SK-N-SH (cell line): ENCODE results near the gene CLEC16A. TPM values are rescaled to one million over a fixed set of nuclear protein-coding genes. Genes with fewer than 3 reads are reported as not detected.

ENCODE experiments used
- CTCF ChIA-PET: fragments of 300-600, 350-600 bp; formaldehyde crosslinking; extraction: SDS; loops from one replicate; lab custom pipeline; 2021; lab: Yijun Ruan, JAX
- POLR2A ChIA-PET: fragments of 350-600 bp; sonication (Branson Sonifier 250); formaldehyde crosslinking; extraction: SDS; loops from one replicate; lab custom pipeline; 2020; ENCODE audit warnings: antibody characterized with exemption, inconsistent platforms; lab: Yijun Ruan, JAX
- DNase-seq: peaks from one replicate; pipeline ENCODE4 v3.0.0; 2012
- H2AFZ ChIP-seq: fragments of 200-600 bp; sonication (generic); 2 replicates; pipeline ENCODE4 v1.8.1; 2016; ENCODE audit warnings: antibody characterized with exemption, mild to moderate bottlenecking, low read depth
- H3F3A ChIP-seq: fragments of 200-600 bp; sonication (generic); replicated peaks from 2 replicates; pipeline ENCODE3; 2016; ENCODE audit warnings: antibody characterized with exemption, mild to moderate bottlenecking; ENCODE audit not compliant: insufficient read depth
- H3K27ac ChIP-seq, 2 experiments: fragments of 200-500 bp in 1 of 2; fragments of 200-600 bp in 1 of 2; sonication (Bioruptor generic) in 1 of 2; sonication (generic), shearing (Covaris generic) in 1 of 2; 2 replicates each; pipeline versions ENCODE4 v1.5.1 to v1.6.1; 2014 to 2016; ENCODE audit warnings: low read depth in 2 of 2, inconsistent platforms in 1 of 2, low read length in 1 of 2, mild to moderate bottlenecking in 1 of 2, mixed read lengths in 1 of 2
- H3K27me3 ChIP-seq: fragments of 200-600 bp; sonication (generic), shearing (Covaris generic); 2 replicates; pipeline ENCODE4 v1.6.1; 2016; ENCODE audit warnings: mixed run types; ENCODE audit not compliant: insufficient read depth
- H3K36me3 ChIP-seq, 2 experiments: fragments of 200-500 bp in 1 of 2; fragments of 200-600 bp in 1 of 2; sonication (Bioruptor generic) in 1 of 2; sonication (generic) in 1 of 2; replicated peaks in 1 of 2; 2 replicates each; pipeline versions ENCODE3 to v1.5.1; 2014 to 2016; ENCODE audit warnings: low read length in 1 of 2, mild to moderate bottlenecking in 1 of 2; ENCODE audit not compliant: insufficient read depth in 2 of 2, control insufficient read depth in 1 of 2
- H3K4me1 ChIP-seq, 2 experiments: fragments of 200-500 bp in 1 of 2; fragments of 200-600 bp in 1 of 2; sonication (Bioruptor generic) in 1 of 2; sonication (generic), shearing (Covaris generic) in 1 of 2; 2 replicates each; pipeline versions ENCODE4 v1.5.1 to v1.6.1; 2014 to 2016; ENCODE audit warnings: low read depth in 1 of 2, low read length in 1 of 2, mixed run types in 1 of 2; ENCODE audit not compliant: insufficient read depth in 2 of 2, control insufficient read depth in 1 of 2
- H3K4me2 ChIP-seq: fragments of 200-600 bp; sonication (generic), shearing (Covaris generic); 2 replicates; pipeline ENCODE4 v1.6.1; 2017; ENCODE audit warnings: mixed run types
- H3K4me3 ChIP-seq, 2 experiments: fragments of 200-500 bp in 1 of 2; fragments of 200-600 bp in 1 of 2; sonication (Bioruptor generic) in 1 of 2; sonication (generic), shearing (Covaris generic) in 1 of 2; 2 replicates each; pipeline versions ENCODE4 v1.5.1 to v1.8.1; 2014 to 2016; ENCODE audit warnings: low read depth in 2 of 2, inconsistent platforms in 1 of 2, low read length in 1 of 2, mild to moderate bottlenecking in 1 of 2, mixed read lengths in 1 of 2, moderate library complexity in 1 of 2
- H3K79me2 ChIP-seq: fragments of 200-600 bp; sonication (generic); 2 replicates; pipeline ENCODE4 v1.8.1; 2017; ENCODE audit warnings: mild to moderate bottlenecking; ENCODE audit not compliant: insufficient read depth
- H3K9ac ChIP-seq: fragments of 200-600 bp; sonication (generic); 2 replicates; pipeline ENCODE4 v1.6.1; 2017; ENCODE audit warnings: mixed run types
- H3K9me2 ChIP-seq: fragments of 200-600 bp; sonication (generic); 2 replicates; pipeline ENCODE4 v1.6.1; 2017; ENCODE audit warnings: mixed run types
- H3K9me3 ChIP-seq: fragments of 200-600 bp; sonication (generic); 2 replicates; pipeline ENCODE4 v1.6.1; 2017; ENCODE audit warnings: mixed run types, mild to moderate bottlenecking, moderate library complexity
- H4K20me1 ChIP-seq: fragments of 200-600 bp; sonication (generic); 2 replicates; pipeline ENCODE4 v1.6.1; 2017; ENCODE audit warnings: mild to moderate bottlenecking, mixed run types; ENCODE audit not compliant: insufficient read depth
- FOSL2 ChIP-seq: IDR thresholded peaks from 2 replicates; pipeline ENCODE4 v1.4.0; 2012; ENCODE audit warnings: low read depth, mild to moderate bottlenecking, moderate library complexity, borderline replicate concordance
- FOXJ3 ChIP-seq: sonication (generic); formaldehyde crosslinking; IDR thresholded peaks from 2 replicates; pipeline ENCODE4 v1.5.1; 2020; ENCODE audit warnings: mild to moderate bottlenecking, missing genetic modification reagents
- MEF2A ChIP-seq: IDR thresholded peaks from 2 replicates; pipeline ENCODE4 v1.4.0; 2012; ENCODE audit warnings: low read depth, borderline replicate concordance
- NFIC ChIP-seq: IDR thresholded peaks from 2 replicates; pipeline ENCODE4 v1.4.0; 2012; ENCODE audit warnings: borderline replicate concordance
- POLR2AphosphoS5 ChIP-seq: IDR thresholded peaks from 2 replicates; pipeline ENCODE4 v1.6.1; 2012; ENCODE audit warnings: low read depth, low read length
- RAD21 ChIP-seq: IDR thresholded peaks from 2 replicates; pipeline ENCODE4 v1.6.1; 2012; ENCODE audit warnings: mild to moderate bottlenecking, low read length
- RFX5 ChIP-seq: IDR thresholded peaks from 2 replicates; pipeline ENCODE4 v1.6.1; 2012; ENCODE audit warnings: mild to moderate bottlenecking, improper control_type of control experiment, low read length
- RXRA ChIP-seq: IDR thresholded peaks from 2 replicates; pipeline ENCODE4 v1.4.0; 2012; ENCODE audit warnings: low read depth, mild to moderate bottlenecking, borderline replicate concordance
- SIN3A ChIP-seq: IDR thresholded peaks from 2 replicates; pipeline ENCODE4 v1.6.1; 2012; ENCODE audit warnings: low read depth, mild to moderate bottlenecking, low read length, moderate library complexity, borderline replicate concordance
- TAF1 ChIP-seq: IDR thresholded peaks from 2 replicates; pipeline ENCODE4 v1.6.1; 2012; ENCODE audit warnings: low read depth, mild to moderate bottlenecking, low read length, moderate library complexity, borderline replicate concordance
- TCF12 ChIP-seq: IDR thresholded peaks from 2 replicates; pipeline ENCODE4 v1.4.0; 2012
- TEAD4 ChIP-seq: IDR thresholded peaks from 2 replicates; pipeline ENCODE4 v1.4.0; 2012; ENCODE audit warnings: mild to moderate bottlenecking, borderline replicate concordance; ENCODE audit not compliant: insufficient read depth
- USF1 ChIP-seq: IDR thresholded peaks from 2 replicates; pipeline ENCODE4 v1.4.0; 2012; ENCODE audit warnings: low read depth, borderline replicate concordance
- YY1 ChIP-seq: IDR thresholded peaks from 2 replicates; pipeline ENCODE4 v1.4.0; 2012; ENCODE audit warnings: low read depth, mild to moderate bottlenecking
- ZBTB33 ChIP-seq: IDR thresholded peaks from 2 replicates; pipeline ENCODE4 v1.4.0; 2012; ENCODE audit warnings: low read depth, borderline replicate concordance
- WGBS: methylation state at CpG from one replicate; pipeline ENCODE4 v1.1.6; 2017; ENCODE audit warnings: low lambda C conversion rate; 5-methylcytosine and 5-hydroxymethylcytosine counted together
- polyA plus RNA-seq, 3 experiments: library from polyadenylated mRNA; depleted of rRNA; stranded (reverse); fragments of >200 nt; gene quantifications; 2 replicates each; pipeline ENCODE4 v1.2.3, GENCODE V29; 2012

The CLEC16A gene
- polyA plus RNA-seq, 1 of the 3 experiments (the other 2 are of a cell fraction), result 13.7 TPM

GRCh38 chr16:11111150-11111549, 166.8 kb downstream of the CLEC16A start:
- TF ChIP-seq YY1 (0 out of 2 replicates have a peak, but pooled peaks have one; percentile 32), FOSL2 (no peak)
- 83% methylated on average over 1 of the region's 1 CpG for WGBS
- no peaks in the 10 kb centered on the region for H3K27me3 ChIP-seq
- ChIA-PET POLR2A (no interaction called here), CTCF (interaction anchor here (3.0 kb wide), 1 partner anchor 145 kb away, joined by 12 read pairs; the partner anchor contains the start of gene SOCS1)
- H3K9me2 ChIP-seq, result no peaks in the 10 kb centered on the region
- H3K9me3 ChIP-seq, result no peaks in the 10 kb centered on the region
- H3K36me3 ChIP-seq, result peaks cover 0 to 4% of the 10 kb centered on the region in 2 experiments
- no peak overlapping the region for H3K9ac ChIP-seq
- no peaks in the 10 kb centered on the region for H3K79me2 ChIP-seq
- H3K4me1 ChIP-seq, result peaks cover 3 to 13% of the 10 kb centered on the region in 2 experiments; a peak in 2 of 4 replicates
- DNase-seq, result no peak
- no peak overlapping the region for H3K4me2 ChIP-seq
- no peak overlapping the region for H3K4me3 ChIP-seq
- no peaks in the 10 kb centered on the region for H3F3A ChIP-seq
- no peak overlapping the region for H2AFZ ChIP-seq
- no peak overlapping the region for H3K27ac ChIP-seq
- H4K20me1 ChIP-seq, result no peaks in the 10 kb centered on the region

GRCh38 chr16:11111856-11112634, 167.7 kb downstream of the CLEC16A start:
- Histone ChIP-seq H3K27me3 (no peaks in the 10 kb centered on the region), H4K20me1 (no peaks in the 10 kb centered on the region), H3K4me1 (peaks cover 3 to 13% of the 10 kb centered on the region in 2 experiments; a peak in 2 of 4 replicates), H3K9me2 (no peaks in the 10 kb centered on the region), H3K4me2 (no peak overlapping the region), H3K9ac (no peak overlapping the region), H3F3A (no peaks in the 10 kb centered on the region), H3K36me3 (peaks cover 0 to 6% of the 10 kb centered on the region in 2 experiments), H2AFZ (no peak overlapping the region), H3K27ac (peak overlapping the region in 1 of 2 experiments; percentile 11; a peak in 1 of 4 replicates), H3K9me3 (no peaks in the 10 kb centered on the region), H3K79me2 (no peaks in the 10 kb centered on the region), H3K4me3 (no peak overlapping the region)
- 83% methylated on average over 9 of the region's 9 CpGs for WGBS
- CTCF ChIA-PET, result interaction anchor here (3.0 kb wide), 1 partner anchor 144 kb away, joined by 12 read pairs; the partner anchor contains the start of gene SOCS1
- TF ChIP-seq TEAD4, result no peak
- TF ChIP-seq RXRA, result no peak
- TF ChIP-seq TAF1, result no peak
- TF ChIP-seq FOXJ3 (CRISPR knock-in tag), result no peak
- no peak for TF ChIP-seq USF1
- TF ChIP-seq FOSL2, result no peak
- TF ChIP-seq TCF12, result no peak
- no peak for TF ChIP-seq MEF2A
- no peak for TF ChIP-seq SIN3A
- no peak for TF ChIP-seq RAD21
- no peak for TF ChIP-seq NFIC
- TF ChIP-seq YY1, result no peak
- TF ChIP-seq RFX5, result no peak
- TF ChIP-seq ZBTB33, result no peak
- TF ChIP-seq POLR2AphosphoS5, result no peak
- no peak for DNase-seq
- POLR2A ChIA-PET, result no interaction called here
